HG02642 (cell line): ENCODE measurements around the gene SEC14L3.

ENCODE experiments used
- ATAC-seq: cut with Tn5 transposase; IDR thresholded peaks from one replicate; pipeline ENCODE4 v1.9.1; 2021; ENCODE audit warnings: mild to moderate bottlenecking; ENCODE audit not compliant: unreplicated experiment, poor library complexity

Gene SEC14L3

GRCh38 chr22:30424534-30425326 is 47.1 kb downstream of the SEC14L3 start:
- no peak for ATAC-seq

GRCh38 chr22:30423959-30424533 is 47.8 kb downstream of the SEC14L3 start:
- peak; percentile 85 for ATAC-seq

GRCh38 chr22:30423301-30423958 is 48.4 kb downstream of the SEC14L3 start:
- peak; percentile 36 for ATAC-seq

- no peak for ATAC-seq
Measured at GRCh38 chr22:30422481-30423300, 49.1 kb downstream of the SEC14L3 start.

- no peak for ATAC-seq
Measured at GRCh38 chr22:30421695-30422480, 49.9 kb downstream of the SEC14L3 start.

GRCh38 chr22:30420347-30421125 is 51.3 kb downstream of the SEC14L3 start:
- ATAC-seq = no peak

GRCh38 chr22:30416837-30417236 is 55.0 kb downstream of the SEC14L3 start:
- no peak for ATAC-seq

GRCh38 chr22:30416403-30416802 is 55.4 kb downstream of the SEC14L3 start:
- ATAC-seq = no peak

- no peak for ATAC-seq
Measured at GRCh38 chr22:30414525-30415047, 57.2 kb downstream of the SEC14L3 start.

GRCh38 chr22:30413745-30414524 is 57.9 kb downstream of the SEC14L3 start:
- no peak for ATAC-seq

GRCh38 chr22:30413001-30413400 is 58.8 kb downstream of the SEC14L3 start:
- no peak for ATAC-seq

- ATAC-seq = no peak
Measured at GRCh38 chr22:30411780-30412179, 60.0 kb downstream of the SEC14L3 start.
